B cell (primary cell): ENCODE results near the gene PCBP3. TPM values are rescaled to one million over a fixed set of nuclear protein-coding genes. Genes with fewer than 3 reads are reported as not detected.

ENCODE experiments used
- ATAC-seq: fragments of 200-7000 bp; cut with Tn5 transposase; one replicate; pipeline ENCODE4 v1.10.0; 2021; ENCODE audit warnings: low read depth, mild to moderate bottlenecking, moderate number of reproducible peaks, moderate library complexity
- CTCF ChIA-PET: fragments of 350-600 bp; sonication (Branson Sonifier 250); formaldehyde crosslinking; loops from one replicate; lab custom pipeline; 2021; ENCODE audit warnings: antibody characterized with exemption, inconsistent platforms; lab: Charles Lee
- POLR2A ChIA-PET: fragments of 350-600 bp; sonication (Branson Sonifier 250); formaldehyde crosslinking; loops from one replicate; lab custom pipeline; 2021; ENCODE audit warnings: antibody characterized with exemption; lab: Charles Lee
- DNase-seq: peaks from one replicate; pipeline ENCODE4 v3.0.0; 2013
- H2AFZ ChIP-seq: 2 replicates; pipeline ENCODE4 v1.6.1; 2012; ENCODE audit warnings: mild to moderate bottlenecking, low read depth, low read length; ENCODE audit not compliant: insufficient read depth, poor library complexity, severe bottlenecking
- H3K27ac ChIP-seq, 2 donors: 1 replicate in 1 of 2; 2 replicates in 1 of 2; pipeline ENCODE4 v1.5.1; 2012 to 2013; ENCODE audit warnings: low read length in 2 of 2, mild to moderate bottlenecking in 2 of 2, moderate library complexity in 1 of 2
- H3K27me3 ChIP-seq, 4 experiments: fragments of 200-600 bp in 1 of 4; sonication (generic) in 1 of 4; replicated peaks in 1 of 4; 1 replicate in 2 of 4; 2 replicates in 2 of 4; pipeline versions ENCODE4 v1.6.1 to v1.7.0; 2013 to 2016; ENCODE audit warnings: low read length in 3 of 4, mild to moderate bottlenecking in 2 of 4, mixed read lengths in 1 of 4, moderate library complexity in 1 of 4; ENCODE audit not compliant: insufficient read depth in 4 of 4, control insufficient read depth in 3 of 4; ENCODE audit errors: control extremely low read depth in 1 of 4
- H3K36me3 ChIP-seq, 2 experiments: replicated peaks in 1 of 2; 1 replicate in 1 of 2; 2 replicates in 1 of 2; pipeline versions ENCODE4 v1.6.1 to v1.7.1; 2013; ENCODE audit warnings: low read length in 1 of 2; ENCODE audit not compliant: insufficient read depth in 2 of 2, control insufficient read depth in 1 of 2; ENCODE audit errors: control extremely low read depth in 1 of 2, extremely low read depth in 1 of 2
- H3K4me1 ChIP-seq, 2 donors: fragments of 200-600 bp in 1 of 2; sonication (generic) in 1 of 2; 1 replicate in 1 of 2; 2 replicates in 1 of 2; pipeline versions ENCODE4 v1.5.1 to v1.6.1; 2013 to 2017; ENCODE audit warnings: low read length in 2 of 2; ENCODE audit not compliant: control insufficient read depth in 2 of 2, insufficient read depth in 2 of 2
- H3K4me2 ChIP-seq: replicated peaks from 2 replicates; pipeline ENCODE3; 2012; ENCODE audit warnings: mild to moderate bottlenecking, low read depth, low read length; ENCODE audit not compliant: poor library complexity, severe bottlenecking
- H3K4me3 ChIP-seq, 5 experiments: fragments of 200-600 bp in 1 of 5; sonication (generic) in 1 of 5; 1 replicate in 3 of 5; 2 replicates in 2 of 5; pipeline versions ENCODE4 v1.5.1 to v1.7.0; 2011 to 2016; ENCODE audit warnings: low read length in 4 of 5, mild to moderate bottlenecking in 4 of 5, low read depth in 2 of 5, control low read depth in 1 of 5, moderate library complexity in 1 of 5; ENCODE audit not compliant: insufficient read depth in 1 of 5; ENCODE audit errors: control extremely low read depth in 1 of 5, extremely low read depth in 1 of 5
- H3K79me2 ChIP-seq: fragments of 200-600 bp; sonication (generic); one replicate; pipeline ENCODE4 v1.6.0; 2016; ENCODE audit warnings: low read length; ENCODE audit not compliant: control insufficient read depth, insufficient read depth
- H3K9ac ChIP-seq: fragments of 200-600 bp; sonication (generic); 2 replicates; pipeline ENCODE4 v1.6.1; 2017; ENCODE audit warnings: mild to moderate bottlenecking, low read length, moderate library complexity
- H3K9me3 ChIP-seq, 3 donors: one replicate each; pipeline versions ENCODE4 v1.6.1 to v1.7.1; 2013; ENCODE audit warnings: low read length in 2 of 3; ENCODE audit not compliant: control insufficient read depth in 2 of 3, insufficient read depth in 1 of 3; ENCODE audit errors: control extremely low read depth in 1 of 3
- H4K20me1 ChIP-seq: 2 replicates; pipeline ENCODE4 v1.6.0; 2012; ENCODE audit warnings: mild to moderate bottlenecking, low read length; ENCODE audit not compliant: insufficient read depth, control insufficient read depth, poor library complexity, severe bottlenecking
- H3K27ac Mint-ChIP-seq: one replicate; pipeline ENCODE4 v1.8.0; 2021; ENCODE audit warnings: mixed read lengths
- H3K27me3 Mint-ChIP-seq: one replicate; pipeline ENCODE4 v1.8.0; 2021; ENCODE audit warnings: mixed read lengths
- H3K4me1 Mint-ChIP-seq: one replicate; pipeline ENCODE4 v1.8.0; 2021; ENCODE audit warnings: mixed read lengths
- H3K4me3 Mint-ChIP-seq: one replicate; pipeline ENCODE4 v1.8.0; 2021; ENCODE audit warnings: mixed read lengths
- H3K9me3 Mint-ChIP-seq: one replicate; pipeline ENCODE4 v1.8.0; 2022; ENCODE audit warnings: mixed read lengths; ENCODE audit not compliant: insufficient read depth
- EZH2 ChIP-seq: IDR thresholded peaks from 2 replicates; pipeline ENCODE4 v1.6.1; 2012; ENCODE audit warnings: borderline replicate concordance, low read depth, mild to moderate bottlenecking, moderate library complexity, low read length; ENCODE audit not compliant: insufficient read depth, poor library complexity, severe bottlenecking
- WGBS: methylation state at CpG from one replicate; pipeline ENCODE4 v1.1.5; 2013; ENCODE audit warnings: missing lambda C conversion rate; ENCODE audit not compliant: insufficient coverage; 5-methylcytosine and 5-hydroxymethylcytosine counted together
- intact Hi-C: fragments of 100-400 bp; cut with micrococcal nuclease; formaldehyde crosslinking; loops from one replicate; pipeline ENCODE4 v1.10.0; 2022
- polyA plus RNA-seq: library from polyadenylated mRNA; depleted of rRNA; stranded (reverse); fragments of >200 nt; gene quantifications from 2 replicates; pipeline ENCODE4 v1.2.3, GENCODE V29; 2012
- total RNA-seq, 2 donors: library from RNA; stranded (reverse); fragments of 120-200 nt in 1 of 2; gene quantifications; 1 replicate in 1 of 2; 2 replicates in 1 of 2; pipeline versions ENCODE4 v1.2.3 to v1.2.4, GENCODE V29; 2013 to 2022
- TF ChIP-seq, protein P1 (sequence below): fragments of 200-600 bp; IDR thresholded peaks from one replicate; pipeline ENCODE4 v1.8.0; 2022; ENCODE audit warnings: antibody characterized with exemption, mild to moderate bottlenecking

The PCBP3 gene
- total and polyA plus RNA-seq, 2 donors (not counting 1 experiment from before 2014, with no cell fraction given) = 0.45 to 2.7 TPM

DNA sequence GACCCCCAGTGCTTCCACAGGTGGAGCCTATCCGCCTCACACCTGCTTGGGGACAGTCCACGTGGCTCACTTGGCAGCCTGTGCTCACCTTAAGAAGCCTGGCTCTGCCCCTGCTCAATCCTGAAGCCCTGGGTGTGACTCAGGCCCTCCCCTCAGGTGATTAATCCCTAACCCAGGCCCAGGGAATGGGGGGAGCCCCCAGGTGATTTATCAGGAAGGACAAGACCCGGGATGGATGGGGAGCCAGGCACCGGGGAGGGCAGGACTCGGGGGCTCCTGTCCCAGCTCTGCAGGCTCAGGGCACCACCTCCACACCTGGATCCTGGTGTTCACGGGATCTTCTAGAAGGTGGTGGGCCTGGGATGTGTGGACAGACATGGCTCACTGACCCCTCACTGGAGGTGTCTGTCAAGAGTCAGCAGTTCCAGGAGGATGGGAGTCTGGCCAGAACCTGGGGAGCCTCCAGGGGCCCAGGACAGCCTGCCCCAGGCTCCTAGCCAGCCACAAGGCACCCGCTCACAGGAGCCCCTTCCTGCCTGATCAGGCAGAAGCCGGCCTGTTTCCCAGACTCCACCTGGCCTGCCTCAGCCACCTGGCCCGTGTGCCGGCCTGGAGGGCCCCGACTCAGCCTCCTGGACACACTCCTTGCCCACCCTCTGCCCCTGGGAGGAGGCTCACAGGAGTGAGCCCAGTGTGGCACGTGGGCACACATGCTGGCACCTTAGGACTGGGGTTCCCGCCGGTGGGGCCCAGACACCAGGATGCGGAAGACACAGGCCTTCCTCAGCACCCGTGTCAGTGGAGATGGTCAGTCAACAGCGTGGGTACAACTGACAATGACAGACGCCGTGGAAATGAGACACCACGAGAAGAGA lies 299.5 kb downstream of the PCBP3 start:
- Histone ChIP-seq H3K4me3 (no peak overlapping the region), H3K79me2 (no peaks in the 10 kb centered on the region), H3K9me3 (peaks cover 0 to 19% (median 0%) of the 10 kb centered on the region in 3 donors), H3K27me3 (no peaks in the 10 kb centered on the region), H2AFZ (no peak overlapping the region), H3K4me1 (no peaks in the 10 kb centered on the region), H3K27ac (no peak overlapping the region), H3K9ac (no peak overlapping the region), H3K4me2 (no peak overlapping the region), H4K20me1 (no peaks in the 10 kb centered on the region), H3K36me3 (no peaks in the 10 kb centered on the region)
- H3K27me3 Mint-ChIP-seq = no peaks in the 10 kb centered on the region
- intact Hi-C loops = no loop called here
- ChIA-PET CTCF (no interaction called here), POLR2A (no interaction called here)
- TF ChIP-seq, protein P1, sequence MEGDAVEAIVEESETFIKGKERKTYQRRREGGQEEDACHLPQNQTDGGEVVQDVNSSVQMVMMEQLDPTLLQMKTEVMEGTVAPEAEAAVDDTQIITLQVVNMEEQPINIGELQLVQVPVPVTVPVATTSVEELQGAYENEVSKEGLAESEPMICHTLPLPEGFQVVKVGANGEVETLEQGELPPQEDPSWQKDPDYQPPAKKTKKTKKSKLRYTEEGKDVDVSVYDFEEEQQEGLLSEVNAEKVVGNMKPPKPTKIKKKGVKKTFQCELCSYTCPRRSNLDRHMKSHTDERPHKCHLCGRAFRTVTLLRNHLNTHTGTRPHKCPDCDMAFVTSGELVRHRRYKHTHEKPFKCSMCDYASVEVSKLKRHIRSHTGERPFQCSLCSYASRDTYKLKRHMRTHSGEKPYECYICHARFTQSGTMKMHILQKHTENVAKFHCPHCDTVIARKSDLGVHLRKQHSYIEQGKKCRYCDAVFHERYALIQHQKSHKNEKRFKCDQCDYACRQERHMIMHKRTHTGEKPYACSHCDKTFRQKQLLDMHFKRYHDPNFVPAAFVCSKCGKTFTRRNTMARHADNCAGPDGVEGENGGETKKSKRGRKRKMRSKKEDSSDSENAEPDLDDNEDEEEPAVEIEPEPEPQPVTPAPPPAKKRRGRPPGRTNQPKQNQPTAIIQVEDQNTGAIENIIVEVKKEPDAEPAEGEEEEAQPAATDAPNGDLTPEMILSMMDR = no peak
- no peak for TF ChIP-seq EZH2
- no peak overlapping the region for H3K27ac Mint-ChIP-seq
- DNase-seq (no peak), ATAC-seq (no peak)
- H3K4me1 Mint-ChIP-seq = no peaks in the 10 kb centered on the region
- 89% methylated on average over 20 of the region's 20 CpGs for WGBS
- H3K9me3 Mint-ChIP-seq = no peaks in the 10 kb centered on the region
- H3K4me3 Mint-ChIP-seq = no peak overlapping the region
